Measurements from ENCODE around the gene MACIR. TPM values are rescaled to one million over a fixed set of nuclear protein-coding genes. Genes with fewer than 3 reads are reported as not detected.

MACIR gene
- total RNA-seq, 1 donor from 2014 or later = 16.9 TPM

DNA sequence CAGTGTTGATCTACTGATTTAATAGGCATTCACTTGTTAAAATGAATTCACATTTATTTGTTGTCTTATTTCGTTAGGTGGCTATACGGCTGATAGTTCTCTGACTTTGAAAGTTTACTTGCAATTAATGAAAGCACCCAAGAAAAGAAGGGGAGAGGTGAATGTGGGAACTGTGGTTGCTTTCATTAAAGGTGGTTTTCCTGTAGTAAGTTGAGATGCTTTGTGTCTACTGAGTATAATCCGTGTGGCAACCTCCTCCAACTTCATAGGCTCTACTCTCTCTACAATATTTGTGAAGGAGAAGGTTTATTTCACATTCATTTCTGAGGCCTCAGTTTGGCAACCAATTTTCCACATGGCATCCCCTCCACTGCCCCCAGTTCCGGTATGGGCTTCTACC lies 12.8 kb upstream of the MACIR start:
- Mint-ChIP-seq H3K27me3 (ENCODE audit: low read depth) (no peaks in the 10 kb centered on the region), H3K4me3 (ENCODE audit: unreplicated experiment) (no peak overlapping the region), H3K36me3 (ENCODE audit: low read depth) (no peaks in the 10 kb centered on the region), H3K9me3 (ENCODE audit: low read depth) (no peaks in the 10 kb centered on the region), H3K27ac (ENCODE audit: unreplicated experiment) (no peak overlapping the region), H3K4me1 (ENCODE audit: low read depth) (no peaks in the 10 kb centered on the region)
- TF ChIP-seq CTCF (IDR thresholded peaks at IDR 0.05) = no peak
- DNase-seq (ENCODE audit: low spot score) = no peak

DNA sequence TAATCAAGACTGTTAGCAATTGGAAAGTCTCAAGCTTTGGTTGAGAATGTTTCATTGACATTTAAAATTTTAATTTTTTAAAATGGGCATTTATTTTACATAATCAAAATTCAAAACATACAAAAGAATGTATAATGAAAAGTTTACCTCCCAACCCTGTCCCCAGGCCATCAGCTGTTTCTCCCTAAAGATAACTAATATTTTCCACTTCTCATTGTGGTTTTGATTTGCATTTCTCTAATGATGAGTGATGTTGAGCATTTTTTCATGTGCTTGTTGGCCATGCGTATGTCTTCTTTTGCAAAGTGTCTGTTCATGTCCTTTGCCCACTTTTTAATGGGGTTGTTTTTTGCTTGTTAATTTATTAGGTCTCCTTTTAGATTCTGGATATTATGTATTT lies 11.4 kb upstream of the MACIR start:
- Mint-ChIP-seq H3K27ac (ENCODE audit: unreplicated experiment) (no peak overlapping the region), H3K36me3 (ENCODE audit: low read depth) (no peaks in the 10 kb centered on the region), H3K4me3 (ENCODE audit: unreplicated experiment) (no peak overlapping the region), H3K27me3 (ENCODE audit: low read depth) (no peaks in the 10 kb centered on the region), H3K4me1 (ENCODE audit: low read depth) (no peaks in the 10 kb centered on the region), H3K9me3 (ENCODE audit: low read depth) (no peaks in the 10 kb centered on the region)
- DNase-seq (ENCODE audit: low spot score) = no peak
- no peak for TF ChIP-seq CTCF (IDR thresholded peaks at IDR 0.05)

GRCh38 chr5:103249068-103249467 lies 9.5 kb upstream of the MACIR start:
- H3K27ac Mint-ChIP-seq (ENCODE audit: unreplicated experiment) = no peak overlapping the region
- no peaks in the 10 kb centered on the region for H3K4me1 Mint-ChIP-seq (ENCODE audit: low read depth)
- no peaks in the 10 kb centered on the region for H3K27me3 Mint-ChIP-seq (ENCODE audit: low read depth)
- no peaks in the 10 kb centered on the region for H3K9me3 Mint-ChIP-seq (ENCODE audit: low read depth)
- no peaks in the 10 kb centered on the region for H3K36me3 Mint-ChIP-seq (ENCODE audit: low read depth)
- TF ChIP-seq CTCF (IDR thresholded peaks at IDR 0.05) = no peak
- H3K4me3 Mint-ChIP-seq (ENCODE audit: unreplicated experiment) = no peak overlapping the region
- DNase-seq (ENCODE audit: low spot score) = no peak

DNA sequence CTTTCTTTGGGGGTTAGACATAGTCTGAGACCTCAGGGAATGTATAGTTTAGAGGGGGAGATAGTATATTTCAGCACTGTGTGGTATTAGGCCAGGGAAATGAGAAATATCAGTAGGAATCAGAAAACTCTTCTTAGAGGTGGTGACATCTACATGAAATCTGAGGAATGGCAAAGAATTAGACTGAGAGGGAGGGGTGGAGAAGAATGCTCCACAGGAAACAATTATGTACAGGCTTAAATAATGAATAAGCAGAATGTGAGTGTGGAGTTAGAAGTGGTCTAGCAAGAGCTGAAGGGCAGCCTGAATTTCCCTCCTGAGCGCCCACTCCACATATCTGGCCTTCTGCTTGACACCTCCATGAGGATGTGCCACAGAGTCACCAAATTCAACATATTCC lies 3.6 kb upstream of the MACIR start:
- H3K27me3 Mint-ChIP-seq (ENCODE audit: low read depth) = no peaks in the 10 kb centered on the region

GRCh38 chr5:103255691-103256090 lies 2.9 kb upstream of the MACIR start:
- no peaks in the 10 kb centered on the region for H3K36me3 Mint-ChIP-seq (ENCODE audit: low read depth)
- peaks cover 17% of the 10 kb centered on the region for H3K4me1 Mint-ChIP-seq (ENCODE audit: low read depth)
- H3K9me3 Mint-ChIP-seq (ENCODE audit: low read depth) = no peaks in the 10 kb centered on the region
- no peak for DNase-seq (ENCODE audit: low spot score)
- no peak overlapping the region for H3K27ac Mint-ChIP-seq (ENCODE audit: unreplicated experiment)
- TF ChIP-seq CTCF (IDR thresholded peaks at IDR 0.05) = no peak
- no peak overlapping the region for H3K4me3 Mint-ChIP-seq (ENCODE audit: unreplicated experiment)
- no peaks in the 10 kb centered on the region for H3K27me3 Mint-ChIP-seq (ENCODE audit: low read depth)

More for the DNA sequence above, 3.6 kb upstream of the MACIR start:
- Mint-ChIP-seq H3K4me3 (ENCODE audit: unreplicated experiment) (no peak overlapping the region), H3K36me3 (ENCODE audit: low read depth) (no peaks in the 10 kb centered on the region), H3K9me3 (ENCODE audit: low read depth) (no peaks in the 10 kb centered on the region), H3K4me1 (ENCODE audit: low read depth) (peaks cover 11% of the 10 kb centered on the region), H3K27ac (ENCODE audit: unreplicated experiment) (no peak overlapping the region)
- TF ChIP-seq CTCF (IDR thresholded peaks at IDR 0.05) = no peak
- no peak for DNase-seq (ENCODE audit: low spot score)

All from chondrocyte (in vitro differentiated cells).